SIG-M5 treated with dmso at 0.1 percent for 504 hours (cell line): Measurements from ENCODE around the gene NKAIN2.

Source experiments
- DNase-seq: peaks from one replicate; lab custom pipeline; 2025; ENCODE audit not compliant: unreplicated experiment; lab: John Stamatoyannopoulos, UW

Gene NKAIN2

GRCh38 chr6:124479991-124480430 lies 676.3 kb downstream of the NKAIN2 start:
- DNase-seq = no peak

- no peak for DNase-seq
These were observed 678.4 kb downstream of the NKAIN2 start for GRCh38 chr6:124482071-124482491.

- no peak for DNase-seq
These were observed 684.2 kb downstream of the NKAIN2 start for GRCh38 chr6:124487623-124488431.

GRCh38 chr6:124490122-124490521 lies 686.5 kb downstream of the NKAIN2 start:
- no peak for DNase-seq

GRCh38 chr6:124493259-124493658 lies 689.6 kb downstream of the NKAIN2 start:
- no peak for DNase-seq

- DNase-seq = no peak
These were observed 691.4 kb downstream of the NKAIN2 start for GRCh38 chr6:124494956-124495664.

- no peak for DNase-seq
These were observed 692.1 kb downstream of the NKAIN2 start for GRCh38 chr6:124495665-124496190.

GRCh38 chr6:124496334-124496733 lies 692.7 kb downstream of the NKAIN2 start:
- DNase-seq = no peak

- DNase-seq = no peak
These were observed 708.8 kb downstream of the NKAIN2 start for GRCh38 chr6:124512431-124512830.

GRCh38 chr6:124517339-124517738 lies 713.7 kb downstream of the NKAIN2 start:
- no peak for DNase-seq

- no peak for DNase-seq
These were observed 716.8 kb downstream of the NKAIN2 start for GRCh38 chr6:124520514-124520913.

- no peak for DNase-seq
These were observed 718.7 kb downstream of the NKAIN2 start for GRCh38 chr6:124522335-124522734.

GRCh38 chr6:124524491-124525200 lies 721.0 kb downstream of the NKAIN2 start:
- DNase-seq = no peak

- no peak for DNase-seq
These were observed 727.3 kb downstream of the NKAIN2 start for GRCh38 chr6:124530926-124531325.

GRCh38 chr6:124535299-124535698 lies 731.6 kb downstream of the NKAIN2 start:
- DNase-seq = no peak

- no peak for DNase-seq
These were observed 732.1 kb downstream of the NKAIN2 start for GRCh38 chr6:124535746-124536145.

GRCh38 chr6:124536157-124536841 lies 732.6 kb downstream of the NKAIN2 start:
- no peak for DNase-seq

- DNase-seq = no peak
These were observed 733.2 kb downstream of the NKAIN2 start for GRCh38 chr6:124536842-124537191.

- no peak for DNase-seq
These were observed 735.4 kb downstream of the NKAIN2 start for GRCh38 chr6:124539096-124539495.

GRCh38 chr6:124541573-124541972 lies 737.9 kb downstream of the NKAIN2 start:
- no peak for DNase-seq

GRCh38 chr6:124546601-124547000 lies 742.9 kb downstream of the NKAIN2 start:
- DNase-seq = no peak
